Urinary bladder (tissue), 4 donors: Measurements from ENCODE around the gene FPGS. TPM values are rescaled to one million over a fixed set of nuclear protein-coding genes. Genes with fewer than 3 reads are reported as not detected.

ENCODE experiments used
- DNase-seq: peaks from one replicate; pipeline ENCODE4 v3.0.0-alpha.2; 2015; ENCODE audit errors: extremely low spot score
- H3K27ac ChIP-seq: one replicate; pipeline ENCODE4 v1.5.1; 2013; ENCODE audit warnings: low read depth, mild to moderate bottlenecking, moderate library complexity
- H3K36me3 ChIP-seq: one replicate; pipeline ENCODE4 v1.6.1; 2013; ENCODE audit warnings: mild to moderate bottlenecking, moderate library complexity; ENCODE audit not compliant: insufficient read depth
- H3K4me1 ChIP-seq: one replicate; pipeline ENCODE4 v1.6.1; 2013; ENCODE audit warnings: mild to moderate bottlenecking, moderate library complexity; ENCODE audit not compliant: insufficient read depth
- H3K4me3 ChIP-seq: one replicate; pipeline ENCODE4 v1.5.1; 2013; ENCODE audit warnings: low read depth, low read length
- WGBS: extraction: QIAGEN DNeasy Blood & Tissue Kit; methylation state at CpG from one replicate; pipeline ENCODE4 v1.1.7; 2013; 5-methylcytosine and 5-hydroxymethylcytosine counted together
- polyA plus RNA-seq: library from polyadenylated mRNA; stranded (reverse); fragments of 200-250 nt; gene quantifications from one replicate; pipeline ENCODE4 v1.2.3, GENCODE V29; 2013
- total RNA-seq: library from RNA; depleted of rRNA; stranded (reverse); fragments of >200 nt; gene quantifications from one replicate; pipeline ENCODE4 v1.2.3, GENCODE V29; 2014
- donor health status: healthy with polysubstance abuse.
- donor health status: healthy.

The FPGS gene
- total and polyA plus RNA-seq, 2 donors: 18.6 to 57.7 TPM

GRCh38 chr9:127785933-127786772 lies 16.5 kb upstream of the FPGS start, which contains the start of gene CDK9:
Gene CDK9, plus strand, starts transcription at chr9:127786034. Its CDS starts 115 bp downstream, at chr9:127786149.
- Histone ChIP-seq H3K4me1 (no peaks in the 10 kb centered on the region), H3K4me3 (peak within 1 kb of the TSS; percentile 94), H3K36me3 (peaks cover 9% of the 10 kb centered on the region), H3K27ac (peak within 1 kb of the TSS; percentile 96)
- under 1% methylated on average over 75 of the region's 75 CpGs for WGBS
- peak; percentile 46 for DNase-seq

GRCh38 chr9:127786773-127787104 lies 15.9 kb upstream of the FPGS start:
- DNase-seq: no peak
- Histone ChIP-seq H3K36me3 (peaks cover 9% of the 10 kb centered on the region), H3K4me3 (peak overlapping the region; percentile 94), H3K4me1 (no peaks in the 10 kb centered on the region), H3K27ac (no peak overlapping the region)
- 1% methylated on average over 12 of the region's 12 CpGs for WGBS

GRCh38 chr9:127788337-127789011 lies 14.2 kb upstream of the FPGS start:
- no peak for DNase-seq
- H3K4me1 ChIP-seq: no peaks in the 10 kb centered on the region
- H3K4me3 ChIP-seq: no peak overlapping the region
- 88% methylated on average over 26 of the region's 26 CpGs for WGBS
- peaks cover 9% of the 10 kb centered on the region for H3K36me3 ChIP-seq
- H3K27ac ChIP-seq: no peak overlapping the region

- Histone ChIP-seq H3K4me1 (no peaks in the 10 kb centered on the region), H3K27ac (no peak overlapping the region), H3K4me3 (no peak overlapping the region), H3K36me3 (peaks cover 9% of the 10 kb centered on the region)
- no peak for DNase-seq
- WGBS: 88% methylated on average over 25 of the region's 25 CpGs
These were observed 13.5 kb upstream of the FPGS start for GRCh38 chr9:127789179-127789578.

- no peak overlapping the region for H3K27ac ChIP-seq
These were observed 12.4 kb upstream of the FPGS start for GRCh38 chr9:127790094-127790855.

GRCh38 chr9:127791085-127791484 lies 11.6 kb upstream of the FPGS start:
- Histone ChIP-seq H3K36me3 (peaks cover 9% of the 10 kb centered on the region), H3K27ac (no peak overlapping the region), H3K4me1 (no peaks in the 10 kb centered on the region), H3K4me3 (no peak overlapping the region)
- DNase-seq: no peak
- WGBS: 87% methylated on average over 4 of the region's 4 CpGs

More at GRCh38 chr9:127790094-127790855, 12.4 kb upstream of the FPGS start:
- Histone ChIP-seq H3K36me3 (peaks cover 9% of the 10 kb centered on the region), H3K4me1 (no peaks in the 10 kb centered on the region), H3K4me3 (no peak overlapping the region)
- no peak for DNase-seq
- 82% methylated on average over 9 of the region's 9 CpGs for WGBS

GRCh38 chr9:127792417-127793031 lies 10.2 kb upstream of the FPGS start:
- Histone ChIP-seq H3K36me3 (peaks cover 9% of the 10 kb centered on the region), H3K4me1 (no peaks in the 10 kb centered on the region), H3K27ac (no peak overlapping the region), H3K4me3 (no peak overlapping the region)
- no peak for DNase-seq
- 88% methylated on average over 7 of the region's 7 CpGs for WGBS

- Histone ChIP-seq H3K4me3 (no peak overlapping the region), H3K36me3 (peaks cover 9% of the 10 kb centered on the region), H3K4me1 (no peaks in the 10 kb centered on the region), H3K27ac (no peak overlapping the region)
- DNase-seq: no peak
- WGBS: 52% methylated on average over 8 of the region's 8 CpGs
These were observed 9.5 kb upstream of the FPGS start for GRCh38 chr9:127793093-127793708.

- no peaks in the 10 kb centered on the region for H3K4me1 ChIP-seq
- 69% methylated on average over 14 of the region's 14 CpGs for WGBS
- H3K36me3 ChIP-seq: peaks cover 8% of the 10 kb centered on the region
- DNase-seq: no peak
- H3K27ac ChIP-seq: no peak overlapping the region
- no peak overlapping the region for H3K4me3 ChIP-seq
These were observed 8.5 kb upstream of the FPGS start for GRCh38 chr9:127794001-127794791.

GRCh38 chr9:127796225-127796813 lies 6.4 kb upstream of the FPGS start:
- Histone ChIP-seq H3K4me1 (no peaks in the 10 kb centered on the region), H3K4me3 (no peak overlapping the region), H3K27ac (no peak overlapping the region), H3K36me3 (no peaks in the 10 kb centered on the region)
- no peak for DNase-seq
- 47% methylated on average over 8 of the region's 8 CpGs for WGBS

- no peak for DNase-seq
- WGBS: 41% methylated on average over 11 of the region's 11 CpGs
- H3K4me3 ChIP-seq: no peak overlapping the region
- H3K4me1 ChIP-seq: no peaks in the 10 kb centered on the region
- no peak overlapping the region for H3K27ac ChIP-seq
- no peaks in the 10 kb centered on the region for H3K36me3 ChIP-seq
These were observed 5.8 kb upstream of the FPGS start for GRCh38 chr9:127796852-127797370.
